ENCODE data around the gene ARID5A.

GRCh38 chr2:96554293-96555145 is 18.0 kb downstream of the ARID5A start:
- TF ChIP-seq EZH2 (IDR thresholded peaks at IDR 0.05; ENCODE audit: borderline replicate concordance, low read length): no peak
- TF ChIP-seq CTCF (conservative IDR thresholded peaks at IDR 0.05 in 1 of 2, IDR thresholded peaks at IDR 0.05 in 1 of 2; ENCODE audit: extremely low read depth in 1 of 2, insufficient read depth in 1 of 2, low read depth in 1 of 2, low read length in 2 of 2): peak; percentile 87 to 97

All from mammary epithelial cell (primary cell).